ENCODE data around the gene CCNF.
"Not testable (repeated sequence)": the region's sequence is repeated elsewhere in the genome, so short reads cannot be mapped to it uniquely, and the experiment has no call there.

The CCNF gene, protein sequence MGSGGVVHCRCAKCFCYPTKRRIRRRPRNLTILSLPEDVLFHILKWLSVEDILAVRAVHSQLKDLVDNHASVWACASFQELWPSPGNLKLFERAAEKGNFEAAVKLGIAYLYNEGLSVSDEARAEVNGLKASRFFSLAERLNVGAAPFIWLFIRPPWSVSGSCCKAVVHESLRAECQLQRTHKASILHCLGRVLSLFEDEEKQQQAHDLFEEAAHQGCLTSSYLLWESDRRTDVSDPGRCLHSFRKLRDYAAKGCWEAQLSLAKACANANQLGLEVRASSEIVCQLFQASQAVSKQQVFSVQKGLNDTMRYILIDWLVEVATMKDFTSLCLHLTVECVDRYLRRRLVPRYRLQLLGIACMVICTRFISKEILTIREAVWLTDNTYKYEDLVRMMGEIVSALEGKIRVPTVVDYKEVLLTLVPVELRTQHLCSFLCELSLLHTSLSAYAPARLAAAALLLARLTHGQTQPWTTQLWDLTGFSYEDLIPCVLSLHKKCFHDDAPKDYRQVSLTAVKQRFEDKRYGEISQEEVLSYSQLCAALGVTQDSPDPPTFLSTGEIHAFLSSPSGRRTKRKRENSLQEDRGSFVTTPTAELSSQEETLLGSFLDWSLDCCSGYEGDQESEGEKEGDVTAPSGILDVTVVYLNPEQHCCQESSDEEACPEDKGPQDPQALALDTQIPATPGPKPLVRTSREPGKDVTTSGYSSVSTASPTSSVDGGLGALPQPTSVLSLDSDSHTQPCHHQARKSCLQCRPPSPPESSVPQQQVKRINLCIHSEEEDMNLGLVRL
- 3.7 to 7.2 (median 6.0) reads per million in 4 donors for total RNA-seq

DNA sequence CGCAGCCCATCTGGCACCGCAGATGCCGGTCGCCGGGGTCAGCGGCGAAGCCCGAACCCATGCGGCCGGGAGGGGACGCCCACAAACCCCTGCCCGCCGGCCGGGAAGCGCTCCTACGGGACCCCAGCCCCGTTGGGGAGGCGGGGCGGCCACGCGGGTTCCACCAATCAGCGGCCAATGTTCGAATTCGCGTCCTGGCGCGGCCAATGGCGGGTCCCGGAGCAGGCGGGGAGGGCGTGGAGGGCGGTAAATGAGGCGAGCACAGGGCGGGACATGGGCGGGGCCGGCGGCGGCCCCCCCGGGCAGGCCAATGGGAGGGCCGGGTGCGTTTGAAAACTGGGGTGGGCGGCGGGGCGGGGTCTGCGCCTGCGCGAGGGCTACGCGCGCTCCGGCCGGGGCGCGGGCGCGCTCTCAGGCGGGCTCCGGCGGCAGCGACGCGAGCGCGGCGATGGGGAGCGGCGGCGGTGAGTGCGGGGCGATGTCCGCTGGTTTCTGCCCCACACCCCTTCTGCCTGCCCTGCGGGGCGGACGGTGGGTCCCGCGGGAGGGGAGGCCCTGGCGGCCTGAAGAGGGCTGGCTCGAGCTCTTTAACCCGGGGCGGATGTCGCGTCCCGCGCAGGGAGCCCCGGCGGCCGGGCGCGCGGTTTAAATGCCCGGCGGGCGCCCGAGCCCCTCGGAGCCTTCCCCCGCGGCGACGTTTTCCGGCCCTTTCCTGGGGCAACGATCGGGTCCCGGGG is at the start of gene CCNF:
Gene CCNF, plus strand, starts transcription at position 414 of the 737 bp plus-strand sequence. Its CDS starts 35 bp downstream, at position 449.
- DNase-seq: peak; percentile 97 to 98 (median 97)

GRCh38 chr16:2383501-2383900 is 45.7 kb upstream of the CCNF start:
- DNase-seq: no peak

- no peak for DNase-seq
Observed at GRCh38 chr16:2384426-2384825, 44.8 kb upstream of the CCNF start.

DNA sequence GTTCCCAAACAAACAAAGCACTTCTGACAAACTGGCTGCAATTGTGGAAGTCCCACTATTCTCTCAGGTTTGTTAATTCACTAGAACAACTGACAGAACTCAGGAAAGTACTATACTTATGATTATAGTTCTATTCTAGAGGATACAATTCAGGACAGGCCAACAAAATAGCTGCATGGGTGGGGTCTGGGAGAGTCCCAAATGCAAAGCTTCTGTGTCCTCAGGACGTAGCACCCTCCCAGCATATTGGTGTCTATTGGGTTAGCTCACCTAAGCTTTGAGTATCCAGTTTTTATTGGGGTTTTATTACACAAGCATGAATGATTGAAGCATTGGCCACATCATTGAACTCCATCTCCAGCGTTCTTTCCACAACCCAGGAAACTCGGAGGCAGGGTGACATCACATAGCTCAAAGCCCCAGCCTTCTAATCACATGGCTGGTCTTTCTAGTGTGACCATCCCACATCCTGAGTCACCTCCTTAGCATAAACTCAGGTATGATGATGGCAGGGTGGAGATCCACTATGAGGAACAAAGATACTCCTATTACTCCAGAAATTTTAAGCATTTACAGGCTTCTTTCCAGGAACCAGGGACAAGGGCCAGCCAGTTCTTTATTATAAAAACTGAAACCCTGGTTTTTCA is 43.9 kb upstream of the CCNF start:
- no peak for DNase-seq

DNA sequence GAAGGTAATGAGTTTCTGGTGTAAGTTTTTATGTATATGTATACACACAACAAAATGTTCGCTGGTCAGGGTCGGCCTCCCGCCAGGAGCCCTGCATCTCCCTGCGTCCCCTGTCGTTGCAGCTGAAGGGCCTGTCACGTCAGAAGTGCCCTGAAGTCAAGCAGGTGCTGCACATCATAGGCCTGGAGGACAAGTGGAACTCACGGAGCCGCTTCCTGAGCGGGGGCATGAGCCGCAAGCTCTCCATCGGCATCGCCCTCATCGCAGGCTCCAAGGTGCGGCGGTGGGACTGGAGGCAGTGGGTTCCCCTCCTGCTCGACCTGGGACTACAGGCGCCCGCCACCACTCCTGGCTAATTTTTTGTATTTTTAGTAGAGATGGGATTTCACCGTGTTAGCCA is 43.3 kb upstream of the CCNF start:
- DNase-seq: not testable (repeated sequence)

DNA sequence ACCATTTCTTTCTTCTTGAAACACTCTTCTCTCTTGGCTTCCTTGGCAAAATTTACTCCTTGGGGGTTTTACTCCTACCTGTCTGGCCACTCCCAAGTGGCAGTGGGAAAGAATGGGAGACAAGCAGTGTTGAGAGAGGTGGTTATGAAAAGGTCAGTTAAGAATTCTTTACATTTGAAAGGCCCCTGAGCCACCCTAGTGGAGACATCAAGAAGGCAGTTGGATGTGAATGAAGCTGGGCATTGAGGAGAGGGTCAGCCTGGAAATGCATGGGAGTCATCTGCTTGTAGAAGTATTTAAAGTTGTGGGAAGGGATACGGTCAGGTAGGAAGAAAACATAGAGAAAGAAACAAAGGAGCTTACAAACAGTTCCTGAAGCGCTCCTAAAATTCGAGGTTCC is 42.3 kb upstream of the CCNF start:
- DNase-seq: no peak

- DNase-seq: no peak
Observed at GRCh38 chr16:2388139-2388874, 40.9 kb upstream of the CCNF start.

DNA sequence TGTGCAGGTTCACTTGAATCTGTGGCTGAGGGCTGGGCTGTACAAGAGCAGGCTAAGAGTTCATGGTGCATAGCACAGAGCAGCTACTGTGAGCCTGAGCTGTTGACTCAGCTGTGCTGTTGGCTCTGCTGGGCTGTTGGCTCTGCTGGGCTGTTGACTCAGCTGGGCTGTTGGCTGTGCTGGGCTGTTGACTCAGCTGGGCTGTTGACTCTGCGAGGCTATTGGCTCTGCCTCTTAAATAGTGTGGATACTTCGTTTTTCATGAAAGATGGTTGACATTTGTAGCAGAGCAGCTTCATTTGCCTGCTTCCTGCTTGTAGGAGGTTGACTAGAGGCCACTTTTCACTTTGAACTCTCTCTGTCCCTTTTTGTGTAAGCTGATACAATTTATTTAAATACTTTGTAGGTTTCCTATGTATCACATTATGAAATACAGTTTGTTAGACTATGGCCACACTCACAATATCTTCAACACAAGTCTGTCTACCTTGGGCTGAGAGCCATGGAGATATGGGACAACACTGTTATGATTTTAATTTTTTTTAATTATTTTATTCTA is 40.3 kb upstream of the CCNF start:
- DNase-seq: no peak

- no peak for DNase-seq
Observed at GRCh38 chr16:2392025-2392424, 37.2 kb upstream of the CCNF start.

GRCh38 chr16:2398520-2398919 is 30.7 kb upstream of the CCNF start:
- DNase-seq: no peak

- peak in 1 of 5 donors; percentile 53 for DNase-seq
Observed at GRCh38 chr16:2404099-2404498, 25.1 kb upstream of the CCNF start.

DNA sequence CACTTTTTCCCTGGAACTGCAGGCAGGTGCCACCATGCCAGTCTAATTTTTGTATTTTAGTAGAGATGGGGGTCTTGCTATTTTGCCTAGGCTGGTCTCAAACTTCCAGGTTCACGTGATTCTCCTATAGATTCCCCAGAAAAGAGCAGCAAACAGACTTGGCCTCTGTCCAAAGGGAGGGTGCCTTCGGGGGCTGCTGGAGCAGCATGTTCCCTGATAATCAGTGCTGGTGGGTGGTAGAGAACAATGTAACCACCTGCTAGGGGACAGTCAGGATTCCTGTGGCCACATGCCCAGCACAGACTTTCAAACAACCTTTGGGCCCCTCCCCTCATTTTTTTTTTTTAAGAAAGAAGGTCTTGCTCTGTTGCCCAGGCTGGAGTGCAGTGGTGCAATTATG is 14.2 kb upstream of the CCNF start:
- no peak for DNase-seq

GRCh38 chr16:2420035-2420434 is 9.2 kb upstream of the CCNF start:
- no peak for DNase-seq

DNA sequence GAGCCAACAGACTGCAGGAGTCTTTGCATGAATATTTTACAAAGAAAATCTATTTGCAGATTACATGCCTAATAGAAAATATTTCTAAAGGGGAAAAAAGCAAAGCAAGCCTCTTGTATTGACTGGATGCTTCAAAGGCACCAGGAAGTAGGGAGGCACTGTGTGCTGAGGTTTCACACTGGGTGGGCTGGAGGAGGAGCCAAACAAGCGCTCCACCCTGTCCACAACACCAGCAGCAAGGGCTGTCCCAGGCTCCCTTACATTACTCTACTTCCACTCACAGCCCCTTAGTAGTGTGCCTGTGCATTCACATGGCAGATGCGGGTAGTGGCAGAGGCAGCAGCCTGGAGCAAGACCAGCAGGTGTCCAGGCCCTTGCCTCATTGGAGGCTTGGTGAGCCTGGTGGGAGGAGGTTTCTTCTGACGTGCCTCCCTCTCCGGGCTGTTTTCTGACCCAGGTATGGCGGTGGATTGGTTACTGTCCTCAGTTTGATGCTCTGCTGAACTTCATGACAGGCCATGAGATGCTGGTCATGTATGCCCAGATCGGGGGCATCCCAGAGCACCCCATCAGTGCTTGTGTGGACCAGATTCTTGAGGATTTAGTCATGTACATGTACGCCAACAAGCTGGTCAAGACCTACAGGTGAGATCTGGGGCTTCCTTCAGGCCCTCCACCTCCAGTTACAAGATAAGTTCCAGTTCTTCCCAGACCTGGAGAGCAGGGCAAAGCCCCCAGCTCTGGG is 7.0 kb upstream of the CCNF start:
- DNase-seq: no peak

DNA sequence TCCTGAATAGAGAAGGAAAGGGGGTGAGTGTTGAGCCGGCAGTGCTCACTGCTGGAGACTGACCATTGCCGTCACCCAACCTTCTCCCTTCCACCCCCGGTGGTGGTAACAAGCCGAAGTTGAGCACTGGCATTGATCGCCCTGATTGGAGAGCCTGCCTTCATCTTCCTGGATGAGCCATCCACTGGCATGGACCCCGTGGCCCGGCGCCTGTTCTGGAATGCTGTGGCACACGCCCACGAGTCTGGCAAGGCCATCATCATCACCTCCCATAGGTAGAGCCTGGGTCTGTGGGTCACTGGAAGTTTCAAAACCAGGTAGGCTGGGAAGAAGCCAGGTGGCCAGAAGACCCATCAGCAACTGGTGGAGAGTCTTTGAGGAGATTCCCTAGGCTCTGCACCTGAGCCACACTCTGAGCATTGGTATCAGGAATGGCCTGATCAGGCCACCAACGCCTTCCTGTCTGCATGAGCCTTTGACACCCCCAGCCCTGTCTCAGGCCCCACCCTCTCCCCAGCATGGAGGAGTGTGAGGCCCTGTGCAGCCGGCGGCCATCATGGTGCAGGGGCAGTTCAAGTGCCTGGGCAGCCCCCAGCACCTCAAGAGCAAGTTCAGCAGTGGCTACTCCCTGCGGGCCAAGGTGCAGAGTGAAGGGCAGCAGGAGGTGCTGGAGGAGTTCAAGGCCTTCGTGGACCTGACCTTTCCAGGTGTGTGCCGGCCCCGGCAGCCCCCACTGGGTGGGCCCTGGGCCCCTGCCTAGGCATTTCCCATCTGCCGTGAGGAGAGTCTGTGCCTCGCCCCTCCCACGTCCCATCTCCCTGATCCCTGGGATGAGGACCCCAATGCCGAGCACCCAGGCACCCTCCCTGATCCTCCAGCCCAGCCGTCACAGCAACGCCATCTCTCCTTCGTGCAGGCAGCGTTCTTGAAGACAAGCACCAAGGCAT is 4.9 kb upstream of the CCNF start:
- no peak for DNase-seq

DNA sequence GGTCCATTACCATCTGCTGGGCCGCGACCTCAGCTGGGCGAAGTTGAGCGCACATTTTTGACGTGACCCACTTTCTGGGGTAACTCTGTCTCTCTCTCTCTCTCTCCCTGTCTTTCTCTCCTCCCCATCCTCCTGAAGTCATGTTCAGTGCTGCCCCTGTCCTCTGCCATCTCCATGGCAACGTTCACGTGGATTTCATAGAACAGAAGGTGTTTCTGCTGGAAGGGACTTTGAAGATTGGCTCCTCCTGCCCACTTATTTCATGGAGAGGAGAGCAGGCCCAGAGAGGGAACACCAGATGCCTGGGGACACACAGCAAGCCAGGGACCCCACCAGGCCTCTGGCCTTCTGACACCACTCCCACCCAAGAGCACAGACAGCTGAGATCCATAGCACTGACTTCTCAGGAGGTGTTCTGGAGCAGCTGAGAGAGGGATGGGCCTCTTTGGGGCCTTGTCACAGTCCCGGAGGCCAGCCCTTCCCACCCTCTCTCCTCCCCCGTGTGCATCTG is 4.2 kb upstream of the CCNF start:
- no peak for DNase-seq

DNA sequence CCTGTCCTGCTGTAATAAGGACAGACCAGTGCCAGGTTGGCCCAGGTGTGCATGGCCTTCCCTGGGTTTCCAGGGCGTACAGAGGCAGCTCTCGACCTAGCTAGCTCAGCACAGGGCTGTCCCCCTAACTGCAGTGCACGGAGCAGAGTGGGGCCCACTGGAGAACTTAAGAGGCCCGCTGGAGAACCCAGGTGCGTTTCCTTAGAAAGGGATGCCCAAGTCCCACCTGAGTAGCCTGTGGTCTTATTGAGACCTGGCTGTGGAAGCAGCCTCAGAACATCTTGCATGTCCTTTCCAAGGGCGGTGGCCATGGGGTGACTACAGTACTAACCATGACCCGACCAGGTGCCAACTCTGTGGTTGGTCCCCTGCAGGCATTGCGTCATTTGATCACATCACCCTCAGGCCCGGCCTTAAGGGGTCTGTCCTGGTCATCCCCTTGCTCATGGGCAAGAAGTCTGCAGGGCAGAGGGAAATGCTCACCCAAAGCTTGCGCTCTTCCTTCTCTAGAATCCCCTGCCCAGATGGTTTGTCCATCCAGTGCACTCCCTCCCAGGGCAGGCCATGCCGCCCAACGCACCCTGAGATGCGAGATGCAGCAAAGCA is 3.3 kb upstream of the CCNF start:
- no peak for DNase-seq

DNA sequence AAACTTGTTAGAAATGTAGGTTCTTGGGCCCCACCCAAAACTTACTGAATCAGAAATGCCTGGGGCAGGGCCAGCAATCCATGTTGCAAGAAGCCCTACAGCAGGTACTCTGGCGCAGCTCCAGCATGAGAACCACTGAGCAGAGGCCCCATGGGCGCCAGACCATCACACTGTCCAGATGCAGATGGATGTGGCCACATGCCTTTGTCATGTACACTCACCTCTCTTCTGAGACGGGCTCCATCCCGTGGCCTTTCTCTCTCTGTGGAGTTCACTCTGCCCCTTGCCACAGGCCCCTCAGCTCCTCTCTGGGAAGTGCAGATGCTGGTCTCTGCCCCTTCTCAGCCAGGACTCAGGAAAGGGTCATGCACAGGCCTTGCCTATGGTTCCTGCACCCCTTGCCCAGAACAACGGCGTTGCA is 2.3 kb upstream of the CCNF start:
- DNase-seq: no peak

GRCh38 chr16:2427526-2427925 is 1.7 kb upstream of the CCNF start:
- DNase-seq: no peak

All from T-helper 1 cell (primary cell).